GM18519 (cell line): ENCODE results near the gene ERC2.
A peak's percentile ranks its signal among the peaks of the same experiment; 100 is the strongest.

ENCODE experiments used
- ATAC-seq: cut with Tn5 transposase; IDR thresholded peaks from one replicate; pipeline ENCODE4 v1.9.1; 2021; ENCODE audit warnings: mild to moderate bottlenecking, moderate library complexity; ENCODE audit not compliant: unreplicated experiment, low FRiP score

ERC2 gene

GRCh38 chr3:56321383-56321782 is 146.9 kb downstream of the ERC2 start:
- no peak for ATAC-seq

- no peak for ATAC-seq
These were observed 147.4 kb downstream of the ERC2 start for GRCh38 chr3:56320883-56321282.

- no peak for ATAC-seq
These were observed 149.4 kb downstream of the ERC2 start for GRCh38 chr3:56318891-56319290.

- no peak for ATAC-seq
These were observed 151.3 kb downstream of the ERC2 start for GRCh38 chr3:56316944-56317343.

GRCh38 chr3:56314842-56315241 is 153.4 kb downstream of the ERC2 start:
- no peak for ATAC-seq

- ATAC-seq: no peak
These were observed 158.8 kb downstream of the ERC2 start for GRCh38 chr3:56309465-56309864.

- ATAC-seq: no peak
These were observed 159.8 kb downstream of the ERC2 start for GRCh38 chr3:56308471-56308870.

- no peak for ATAC-seq
These were observed 164.2 kb downstream of the ERC2 start for GRCh38 chr3:56304069-56304468.

GRCh38 chr3:56303487-56303886 is 164.8 kb downstream of the ERC2 start:
- peak; percentile 70 for ATAC-seq

- no peak for ATAC-seq
These were observed 165.8 kb downstream of the ERC2 start for GRCh38 chr3:56302417-56302816.

GRCh38 chr3:56297281-56297840 is 170.9 kb downstream of the ERC2 start:
- ATAC-seq: no peak

- ATAC-seq: no peak
These were observed 171.9 kb downstream of the ERC2 start for GRCh38 chr3:56296361-56296760.

- ATAC-seq: no peak
These were observed 173.1 kb downstream of the ERC2 start for GRCh38 chr3:56295161-56295560.

- no peak for ATAC-seq
These were observed 174.0 kb downstream of the ERC2 start for GRCh38 chr3:56294286-56294685.

GRCh38 chr3:56291953-56292352 is 176.3 kb downstream of the ERC2 start:
- ATAC-seq: no peak

- ATAC-seq: no peak
These were observed 177.0 kb downstream of the ERC2 start for GRCh38 chr3:56291244-56291680.

GRCh38 chr3:56290374-56290773 is 177.9 kb downstream of the ERC2 start:
- ATAC-seq: no peak

- no peak for ATAC-seq
These were observed 180.0 kb downstream of the ERC2 start for GRCh38 chr3:56288258-56288657.

- ATAC-seq: no peak
These were observed 185.9 kb downstream of the ERC2 start for GRCh38 chr3:56282341-56282740.

GRCh38 chr3:56277236-56277635 is 191.0 kb downstream of the ERC2 start:
- no peak for ATAC-seq

GRCh38 chr3:56275120-56275519 is 193.1 kb downstream of the ERC2 start:
- ATAC-seq: no peak

- no peak for ATAC-seq
These were observed 198.3 kb downstream of the ERC2 start for GRCh38 chr3:56269755-56270535.
